Measurements from ENCODE around the gene MCF2L.

The MCF2L gene

DNA sequence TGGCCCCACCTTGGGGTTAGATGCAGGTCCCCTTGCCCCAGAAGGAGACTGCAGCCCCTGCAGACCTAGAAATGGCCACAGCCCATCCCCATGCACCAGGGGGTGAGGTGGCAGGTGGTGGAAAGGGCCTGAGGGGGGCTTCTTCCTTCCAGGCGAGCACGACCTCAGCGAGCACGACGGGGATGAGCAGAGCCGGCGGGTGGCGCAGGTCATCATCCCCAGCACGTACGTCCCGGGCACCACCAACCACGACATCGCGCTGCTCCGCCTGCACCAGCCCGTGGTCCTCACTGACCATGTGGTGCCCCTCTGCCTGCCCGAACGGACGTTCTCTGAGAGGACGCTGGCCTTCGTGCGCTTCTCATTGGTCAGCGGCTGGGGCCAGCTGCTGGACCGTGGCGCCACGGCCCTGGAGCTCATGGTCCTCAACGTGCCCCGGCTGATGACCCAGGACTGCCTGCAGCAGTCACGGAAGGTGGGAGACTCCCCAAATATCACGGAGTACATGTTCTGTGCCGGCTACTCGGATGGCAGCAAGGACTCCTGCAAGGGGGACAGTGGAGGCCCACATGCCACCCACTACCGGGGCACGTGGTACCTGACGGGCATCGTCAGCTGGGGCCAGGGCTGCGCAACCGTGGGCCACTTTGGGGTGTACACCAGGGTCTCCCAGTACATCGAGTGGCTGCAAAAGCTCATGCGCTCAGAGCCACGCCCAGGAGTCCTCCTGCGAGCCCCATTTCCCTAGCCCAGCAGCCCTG is 149.4 kb downstream of the MCF2L start:
- Mint-ChIP-seq H3K27ac (no peak overlapping the region), H3K4me3 (no peak overlapping the region), H3K36me3 (no peaks in the 10 kb centered on the region), H3K27me3 (peaks cover 5% of the 10 kb centered on the region), H3K4me1 (no peaks in the 10 kb centered on the region), H3K9me3 (no peaks in the 10 kb centered on the region)
- DNase-seq (ENCODE audit: low spot score in 2 of 2) = no peak
- ATAC-seq (ENCODE audit: low read depth) = no peak

GRCh38 chr13:113119166-113119821 is 150.3 kb downstream of the MCF2L start:
- Mint-ChIP-seq H3K4me3 (no peak overlapping the region), H3K36me3 (no peaks in the 10 kb centered on the region), H3K27me3 (peaks cover 5% of the 10 kb centered on the region), H3K27ac (no peak overlapping the region), H3K4me1 (no peaks in the 10 kb centered on the region), H3K9me3 (no peaks in the 10 kb centered on the region)
- no peak for ATAC-seq (ENCODE audit: low read depth)
- no peak for DNase-seq (ENCODE audit: low spot score in 2 of 2)

DNA sequence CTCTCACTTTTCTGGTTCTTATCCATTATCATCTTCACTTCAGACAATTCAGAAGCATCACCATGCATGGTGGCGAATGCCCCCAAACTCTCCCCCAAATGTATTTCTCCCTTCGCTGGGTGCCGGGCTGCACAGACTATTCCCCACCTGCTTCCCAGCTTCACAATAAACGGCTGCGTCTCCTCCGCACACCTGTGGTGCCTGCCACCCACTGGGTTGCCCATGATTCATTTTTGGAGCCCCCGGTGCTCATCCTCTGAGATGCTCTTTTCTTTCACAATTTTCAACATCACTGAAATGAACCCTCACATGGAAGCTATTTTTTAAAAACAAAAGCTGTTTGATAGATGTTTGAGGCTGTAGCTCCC is 150.8 kb downstream of the MCF2L start:
- H3K9me3 Mint-ChIP-seq = no peaks in the 10 kb centered on the region

GRCh38 chr13:113120300-113121182 is 151.5 kb downstream of the MCF2L start:
- no peaks in the 10 kb centered on the region for H3K4me1 Mint-ChIP-seq
- no peak overlapping the region for H3K27ac Mint-ChIP-seq
- no peaks in the 10 kb centered on the region for H3K9me3 Mint-ChIP-seq
- no peak overlapping the region for H3K4me3 Mint-ChIP-seq
- DNase-seq (ENCODE audit: low spot score in 2 of 2) = no peak
- H3K36me3 Mint-ChIP-seq = no peaks in the 10 kb centered on the region
- no peak for ATAC-seq (ENCODE audit: low read depth)
- H3K27me3 Mint-ChIP-seq = peaks cover 6% of the 10 kb centered on the region

More for the DNA sequence above, 150.8 kb downstream of the MCF2L start:
- Mint-ChIP-seq H3K27ac (no peak overlapping the region), H3K27me3 (peaks cover 5% of the 10 kb centered on the region), H3K4me1 (no peaks in the 10 kb centered on the region), H3K4me3 (no peak overlapping the region), H3K36me3 (no peaks in the 10 kb centered on the region)
- DNase-seq (ENCODE audit: low spot score in 2 of 2) (no peak), ATAC-seq (ENCODE audit: low read depth) (no peak)

GRCh38 chr13:113121183-113121927 is 152.3 kb downstream of the MCF2L start:
- H3K27me3 Mint-ChIP-seq = peaks cover 11% of the 10 kb centered on the region
- H3K9me3 Mint-ChIP-seq = no peaks in the 10 kb centered on the region
- no peaks in the 10 kb centered on the region for H3K4me1 Mint-ChIP-seq
- no peak overlapping the region for H3K27ac Mint-ChIP-seq
- no peak for DNase-seq (ENCODE audit: low spot score in 2 of 2)
- no peak overlapping the region for H3K4me3 Mint-ChIP-seq
- H3K36me3 Mint-ChIP-seq = no peaks in the 10 kb centered on the region
- no peak for ATAC-seq (ENCODE audit: low read depth)

DNA sequence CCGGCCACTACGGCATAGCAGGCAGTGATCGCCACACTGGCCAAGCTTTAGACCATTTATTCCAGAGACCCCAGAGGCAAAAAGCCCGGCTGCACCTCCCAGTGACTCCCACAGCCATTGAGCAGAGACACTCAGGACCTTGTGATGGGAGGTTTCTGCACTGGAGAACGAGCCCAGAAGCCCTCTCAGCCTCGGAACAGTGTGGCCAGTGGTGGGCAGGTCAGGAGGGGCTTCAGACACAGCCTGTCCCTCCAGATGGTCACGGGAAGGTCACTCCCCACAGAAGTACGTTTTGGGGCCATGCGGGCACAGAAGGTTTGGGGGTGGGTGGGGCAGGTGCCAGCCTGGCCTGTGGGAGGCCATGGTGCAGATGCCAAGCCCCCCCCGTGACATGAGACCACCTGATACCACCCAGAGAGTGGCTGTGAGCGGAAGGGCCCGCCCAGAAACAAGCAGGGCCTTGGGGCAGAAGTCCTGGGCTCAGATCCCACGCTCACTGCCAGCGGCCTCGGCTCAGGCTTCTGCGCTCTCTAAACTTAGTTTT is 153.0 kb downstream of the MCF2L start:
- Mint-ChIP-seq H3K9me3 (no peaks in the 10 kb centered on the region), H3K27me3 (peaks cover 15% of the 10 kb centered on the region), H3K27ac (no peak overlapping the region)

GRCh38 chr13:113122550-113123225 is 153.7 kb downstream of the MCF2L start, which contains the start of gene F10:
F10 (plus strand) TSS chr13:113122799; CDS start chr13:113122856, 57 bp downstream.
- Mint-ChIP-seq H3K27ac (no peak within 1 kb of the TSS), H3K9me3 (no peaks in the 10 kb centered on the region), H3K4me1 (no peaks in the 10 kb centered on the region), H3K4me3 (no peak within 1 kb of the TSS), H3K36me3 (no peaks in the 10 kb centered on the region), H3K27me3 (peaks cover 16% of the 10 kb centered on the region)
- DNase-seq (ENCODE audit: low spot score in 2 of 2) = no peak
- ATAC-seq (ENCODE audit: low read depth) = no peak

More for the DNA sequence above, 153.0 kb downstream of the MCF2L start:
- DNase-seq (ENCODE audit: low spot score in 2 of 2) = no peak
- Mint-ChIP-seq H3K36me3 (no peaks in the 10 kb centered on the region), H3K4me3 (no peak overlapping the region), H3K4me1 (no peaks in the 10 kb centered on the region)
- no peak for ATAC-seq (ENCODE audit: low read depth)

DNA sequence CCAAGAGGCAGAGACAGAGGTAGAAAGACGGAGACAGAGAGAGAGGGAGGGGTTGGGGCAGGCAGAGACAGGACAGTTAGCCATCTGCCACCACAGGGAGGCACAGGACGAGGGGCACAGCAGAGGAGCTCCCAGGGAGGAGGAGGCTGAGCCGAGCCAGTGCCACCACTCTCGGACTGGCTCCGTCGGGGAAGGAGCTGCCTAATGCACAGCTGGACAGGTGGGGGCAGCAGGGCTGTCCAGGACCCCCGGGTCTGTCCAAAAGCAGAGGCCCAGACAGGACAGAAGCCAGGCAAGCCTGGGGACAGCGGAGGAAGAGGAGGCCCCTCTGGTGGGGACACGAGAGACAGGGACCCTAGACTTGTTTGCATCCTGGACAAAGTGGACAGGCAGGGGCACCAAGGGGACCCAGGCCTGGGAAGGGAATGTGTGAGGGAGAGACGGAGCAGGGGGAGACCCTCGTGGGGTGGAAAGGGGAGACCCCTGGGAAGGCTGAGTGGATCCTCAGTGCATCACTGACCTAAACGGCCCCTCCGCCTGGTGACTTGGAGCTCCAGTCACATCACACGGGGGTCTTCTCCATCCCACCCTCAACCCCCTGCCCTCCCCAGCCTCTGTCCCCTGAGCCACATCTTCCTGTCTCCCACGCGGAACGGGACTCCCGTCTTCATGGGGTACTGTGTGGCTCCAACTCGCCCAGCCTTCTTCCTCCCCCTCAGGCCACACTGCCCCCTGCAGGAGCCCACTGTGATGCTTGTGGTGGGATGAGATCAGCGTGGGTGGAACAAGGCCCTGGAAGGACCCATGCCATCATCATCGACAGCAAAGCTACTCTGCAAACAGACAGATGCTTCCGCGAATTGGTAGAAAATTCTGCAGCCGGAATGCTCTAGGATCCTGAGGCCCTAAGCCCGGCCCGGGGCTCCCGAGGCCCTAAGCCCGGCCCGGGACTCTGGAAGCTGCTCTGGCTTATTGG is 154.5 kb downstream of the MCF2L start:
- no peak for ATAC-seq (ENCODE audit: low read depth)
- H3K27ac Mint-ChIP-seq = no peak overlapping the region
- no peaks in the 10 kb centered on the region for H3K36me3 Mint-ChIP-seq
- no peak for DNase-seq (ENCODE audit: low spot score in 2 of 2)
- no peaks in the 10 kb centered on the region for H3K9me3 Mint-ChIP-seq
- no peak overlapping the region for H3K4me3 Mint-ChIP-seq
- H3K27me3 Mint-ChIP-seq = peaks cover 19% of the 10 kb centered on the region
- no peaks in the 10 kb centered on the region for H3K4me1 Mint-ChIP-seq

GRCh38 chr13:113124211-113124970 is 155.4 kb downstream of the MCF2L start:
- Mint-ChIP-seq H3K36me3 (no peaks in the 10 kb centered on the region), H3K4me3 (no peak overlapping the region), H3K9me3 (no peaks in the 10 kb centered on the region), H3K4me1 (no peaks in the 10 kb centered on the region), H3K27me3 (peaks cover 23% of the 10 kb centered on the region), H3K27ac (no peak overlapping the region)
- ATAC-seq (ENCODE audit: low read depth) (no peak), DNase-seq (ENCODE audit: low spot score in 2 of 2) (no peak)

- ATAC-seq (ENCODE audit: low read depth) (no peak), DNase-seq (ENCODE audit: low spot score in 2 of 2) (no peak)
- Mint-ChIP-seq H3K9me3 (no peaks in the 10 kb centered on the region), H3K27me3 (peaks cover 23% of the 10 kb centered on the region), H3K27ac (no peak overlapping the region), H3K4me1 (no peaks in the 10 kb centered on the region), H3K4me3 (no peak overlapping the region), H3K36me3 (no peaks in the 10 kb centered on the region)
Observed at GRCh38 chr13:113125506-113126264, 156.7 kb downstream of the MCF2L start.

Data from memory B cell (primary cell).